Stimulated activated CD8-positive, alpha-beta memory T cell treated with anti-CD3 and anti-CD28 coated beads, Interleukin-4, amount 100 ng/mL, for 48 hours (primary cell): ENCODE results near the gene CIB4.
"Not testable (repeated sequence)": the region's sequence is repeated elsewhere in the genome, so short reads cannot be mapped to it uniquely, and the experiment has no call there.

ENCODE experiments used
- DNase-seq: peaks from one replicate; pipeline ENCODE4 v3.0.0-alpha.2; 2020

The CIB4 gene

GRCh38 chr2:26580151-26580550, 61.0 kb downstream of the CIB4 start:
- no peak for DNase-seq

DNA sequence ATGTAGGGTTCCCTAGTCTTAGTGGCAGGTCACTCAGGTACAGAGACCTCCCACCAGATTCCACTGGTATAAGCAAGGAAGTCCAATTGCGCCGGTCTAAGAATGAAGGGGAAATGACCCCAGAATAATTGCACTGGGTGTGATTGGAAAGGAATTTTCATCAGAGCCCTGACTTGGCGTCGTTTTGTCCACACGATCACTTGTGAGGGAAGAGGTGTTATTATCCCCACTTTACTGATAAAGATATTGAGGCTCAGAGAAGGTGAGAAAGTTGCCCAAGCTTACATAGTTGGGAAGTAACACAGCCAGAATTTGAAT, 61.5 kb downstream of the CIB4 start:
- no peak for DNase-seq

- DNase-seq, result no peak
These were observed 62.0 kb downstream of the CIB4 start for GRCh38 chr2:26579025-26579722.

DNA sequence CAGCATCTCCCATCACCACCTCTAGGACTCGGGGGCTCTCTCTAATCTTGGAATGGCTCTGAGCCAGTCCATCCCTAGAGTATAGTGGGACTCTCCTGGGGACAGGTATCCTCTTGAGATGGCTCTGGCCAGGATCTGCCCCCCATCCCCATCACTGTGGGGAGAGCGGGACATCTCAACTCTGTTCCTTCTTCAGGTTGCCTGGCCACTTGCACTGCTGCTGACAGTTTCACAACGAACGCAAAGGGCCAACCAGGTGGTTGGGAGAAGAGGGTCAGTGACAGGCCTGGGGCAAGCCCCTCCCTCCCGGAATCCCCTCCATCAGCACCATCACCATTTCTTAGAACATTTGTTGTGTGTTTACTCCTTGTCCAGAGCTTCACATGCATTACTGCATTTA, 62.6 kb downstream of the CIB4 start:
- no peak for DNase-seq

- no peak for DNase-seq
These were observed 63.1 kb downstream of the CIB4 start for GRCh38 chr2:26578113-26578458.

- peak; percentile 80 for DNase-seq
These were observed 63.6 kb downstream of the CIB4 start for GRCh38 chr2:26577442-26578112.

GRCh38 chr2:26576565-26577441, 64.4 kb downstream of the CIB4 start:
- DNase-seq, result no peak

DNA sequence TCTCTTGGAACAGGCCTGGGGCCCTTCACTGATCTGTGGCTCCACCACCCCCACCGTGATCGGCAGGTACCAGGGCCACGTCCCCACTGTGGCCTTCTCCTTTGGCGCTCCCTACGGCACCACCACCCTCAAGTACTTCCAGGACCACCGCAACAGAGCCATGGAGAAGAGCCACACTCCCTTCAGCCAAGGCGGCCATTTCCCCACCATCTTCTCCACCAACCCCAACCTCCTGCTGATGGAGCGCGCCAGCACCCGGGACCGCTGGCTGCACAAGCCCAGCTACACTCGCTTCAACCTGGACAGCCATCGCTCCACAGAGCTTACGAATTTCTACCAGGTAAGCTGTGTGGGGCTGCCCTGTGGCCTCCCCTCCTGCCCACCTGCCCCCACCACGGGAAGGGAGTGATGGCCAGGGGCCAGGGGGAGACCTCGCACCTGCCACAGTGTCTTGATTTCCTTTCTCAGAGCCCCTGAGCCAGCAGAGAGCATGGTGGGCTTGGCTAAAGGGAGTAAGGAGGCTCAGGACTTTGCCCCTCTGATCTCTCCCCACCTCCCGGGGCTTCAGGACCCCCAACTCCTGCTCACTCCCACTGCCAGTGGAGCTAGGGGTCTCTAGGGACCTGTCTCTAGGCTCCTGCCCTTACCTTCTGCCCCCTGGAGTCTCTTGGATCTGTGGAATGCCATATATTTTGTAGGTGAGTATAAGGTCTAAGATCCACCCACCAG, 65.2 kb downstream of the CIB4 start:
- DNase-seq, result no peak

GRCh38 chr2:26574900-26575560, 66.1 kb downstream of the CIB4 start:
- DNase-seq, result no peak

- no peak for DNase-seq
These were observed 66.9 kb downstream of the CIB4 start for GRCh38 chr2:26574066-26574899.

GRCh38 chr2:26573241-26573925, 67.8 kb downstream of the CIB4 start:
- no peak for DNase-seq

DNA sequence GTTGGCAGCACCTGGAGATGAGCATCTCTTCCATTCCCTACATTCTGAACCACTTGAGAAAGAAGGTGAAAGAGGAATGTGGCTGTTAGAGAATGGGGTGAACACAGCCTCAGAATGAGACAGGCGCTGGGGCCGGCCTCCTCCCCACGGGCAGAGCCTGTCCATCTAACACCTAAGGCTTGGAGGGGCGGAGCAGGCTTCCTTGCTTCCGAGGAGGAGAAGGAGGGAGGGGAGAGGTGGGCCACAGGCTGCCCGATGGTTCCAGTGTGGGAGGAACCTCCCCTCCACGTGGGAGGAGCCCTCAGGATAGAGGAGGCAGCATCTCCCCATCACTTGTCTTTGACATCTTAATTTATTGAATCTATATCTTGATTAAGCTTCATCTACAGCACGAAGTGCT, 68.6 kb downstream of the CIB4 start:
- no peak for DNase-seq

- no peak for DNase-seq
These were observed 69.8 kb downstream of the CIB4 start for GRCh38 chr2:26571316-26571715.

DNA sequence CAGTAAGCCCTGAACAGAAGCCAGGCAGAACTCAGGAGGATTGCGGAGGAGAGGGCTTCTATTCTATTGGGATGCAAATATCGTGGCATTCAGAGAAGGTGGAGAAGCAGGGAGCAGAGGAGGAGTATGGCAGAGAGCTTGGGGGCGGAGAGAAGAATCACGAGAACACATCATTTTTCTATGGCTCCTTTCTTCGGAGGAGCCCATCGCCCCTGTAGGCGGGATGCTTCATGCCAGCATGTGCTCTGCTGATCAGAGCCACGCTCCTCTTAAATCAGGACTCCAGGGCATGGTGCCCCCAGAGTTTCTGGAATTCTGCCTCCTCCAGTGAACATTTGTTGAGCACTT, 71.1 kb downstream of the CIB4 start:
- no peak for DNase-seq

GRCh38 chr2:26569216-26570082, 71.7 kb downstream of the CIB4 start:
- no peak for DNase-seq

- DNase-seq, result no peak
These were observed 72.9 kb downstream of the CIB4 start for GRCh38 chr2:26568076-26568890.

DNA sequence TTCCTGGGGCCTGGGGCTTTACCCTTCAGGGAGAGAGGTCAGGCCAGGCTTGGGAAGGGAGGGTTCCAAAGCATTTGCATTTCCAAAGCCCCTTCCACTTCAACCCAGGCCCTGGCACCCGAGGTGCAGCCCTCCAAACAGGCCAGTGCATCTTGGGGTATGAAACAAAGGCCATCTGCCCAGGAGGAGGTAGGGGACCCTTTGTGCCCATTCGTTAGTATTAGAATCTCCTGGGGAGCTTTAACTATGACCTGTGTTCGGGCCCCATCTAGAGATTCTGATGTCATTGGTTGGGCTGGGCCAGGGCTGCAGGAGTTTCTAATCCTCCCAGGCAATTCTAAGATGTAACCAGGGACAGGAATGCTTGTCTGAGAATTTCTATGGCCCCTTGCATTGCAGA, 73.6 kb downstream of the CIB4 start:
- no peak for DNase-seq

- DNase-seq, result not testable (repeated sequence)
These were observed 74.4 kb downstream of the CIB4 start for GRCh38 chr2:26566731-26567130.

- DNase-seq, result no peak
These were observed 75.1 kb downstream of the CIB4 start for GRCh38 chr2:26566081-26566375.
